ENCODE results near the gene ZNF414.

Gene ZNF414

GRCh38 chr19:8512115-8512967 lies 1.6 kb downstream of the ZNF414 start:
- Histone ChIP-seq H3K4me2 (ENCODE audit: low read depth, low read length, poor library complexity, severe bottlenecking) (peak overlapping the region; percentile 99), H2AFZ (ENCODE audit: low read length) (no peak overlapping the region), H4K20me1 (ENCODE audit: insufficient read depth, low read length, poor library complexity, severe bottlenecking) (no peaks in the 10 kb centered on the region), H3F3A (ENCODE audit: low read depth) (no peaks in the 10 kb centered on the region), H3K27me3 (ENCODE audit: insufficient read depth, low read length, poor library complexity, severe bottlenecking) (no peaks in the 10 kb centered on the region), H3K9me2 (replicated peaks; ENCODE audit: low read depth, low read length) (no peaks in the 10 kb centered on the region), H3K79me2 (ENCODE audit: insufficient read depth, low read length) (peaks cover 14% of the 10 kb centered on the region; the same call in 1 of the 2 replicates), H3K9ac (ENCODE audit: low read depth, low read length, poor library complexity, severe bottlenecking) (peak overlapping the region; percentile 93), H3K4me1 (ENCODE audit: insufficient read depth, low read length, poor library complexity, severe bottlenecking) (peaks cover 29% of the 10 kb centered on the region), H3K4me3 (ENCODE audit: low read length, poor library complexity, severe bottlenecking) (peak overlapping the region; percentile 82), H3K36me3 (ENCODE audit: insufficient read depth, low read length) (no peaks in the 10 kb centered on the region), H3K9me3 (ENCODE audit: insufficient read depth, low read depth, low read length) (no peaks in the 10 kb centered on the region)
- TF ChIP-seq CTCF (conservative IDR thresholded peaks at IDR 0.05; ENCODE audit: low read length) = no peak
- no peak for TF ChIP-seq EZH2phosphoT487 (IDR thresholded peaks at IDR 0.05; ENCODE audit: borderline replicate concordance)

GRCh38 chr19:8511573-8512101 lies 2.3 kb downstream of the ZNF414 start:
- no peak overlapping the region for H3K4me2 ChIP-seq (ENCODE audit: low read depth, low read length, poor library complexity, severe bottlenecking)
- no peaks in the 10 kb centered on the region for H3K9me2 ChIP-seq (replicated peaks; ENCODE audit: low read depth, low read length)
- H3K27me3 ChIP-seq (ENCODE audit: insufficient read depth, low read length, poor library complexity, severe bottlenecking) = no peaks in the 10 kb centered on the region
- H2AFZ ChIP-seq (ENCODE audit: low read length) = no peak overlapping the region
- H3K4me3 ChIP-seq (ENCODE audit: low read length, poor library complexity, severe bottlenecking) = no peak overlapping the region
- H4K20me1 ChIP-seq (ENCODE audit: insufficient read depth, low read length, poor library complexity, severe bottlenecking) = no peaks in the 10 kb centered on the region
- H3K9me3 ChIP-seq (ENCODE audit: insufficient read depth, low read depth, low read length) = no peaks in the 10 kb centered on the region
- no peaks in the 10 kb centered on the region for H3K36me3 ChIP-seq (ENCODE audit: insufficient read depth, low read length)
- H3K4me1 ChIP-seq (ENCODE audit: insufficient read depth, low read length, poor library complexity, severe bottlenecking) = peaks cover 26% of the 10 kb centered on the region
- peaks cover 14% of the 10 kb centered on the region; the same call in 1 of the 2 replicates for H3K79me2 ChIP-seq (ENCODE audit: insufficient read depth, low read length)
- TF ChIP-seq EZH2phosphoT487 (IDR thresholded peaks at IDR 0.05; ENCODE audit: borderline replicate concordance) = no peak
- TF ChIP-seq CTCF (conservative IDR thresholded peaks at IDR 0.05; ENCODE audit: low read length) = no peak
- H3K9ac ChIP-seq (ENCODE audit: low read depth, low read length, poor library complexity, severe bottlenecking) = no peak overlapping the region
- H3F3A ChIP-seq (ENCODE audit: low read depth) = no peaks in the 10 kb centered on the region

- no peaks in the 10 kb centered on the region for H4K20me1 ChIP-seq (ENCODE audit: insufficient read depth, low read length, poor library complexity, severe bottlenecking)
- H3K9me3 ChIP-seq (ENCODE audit: insufficient read depth, low read depth, low read length) = no peaks in the 10 kb centered on the region
- TF ChIP-seq EZH2phosphoT487 (IDR thresholded peaks at IDR 0.05; ENCODE audit: borderline replicate concordance) (no peak), CTCF (conservative IDR thresholded peaks at IDR 0.05; ENCODE audit: low read length) (no peak)
- peaks cover 26% of the 10 kb centered on the region for H3K4me1 ChIP-seq (ENCODE audit: insufficient read depth, low read length, poor library complexity, severe bottlenecking)
- no peaks in the 10 kb centered on the region for H3K36me3 ChIP-seq (ENCODE audit: insufficient read depth, low read length)
- no peaks in the 10 kb centered on the region for H3K9me2 ChIP-seq (replicated peaks; ENCODE audit: low read depth, low read length)
- H3K27me3 ChIP-seq (ENCODE audit: insufficient read depth, low read length, poor library complexity, severe bottlenecking) = no peaks in the 10 kb centered on the region
- peaks cover 14% of the 10 kb centered on the region; the same call in 1 of the 2 replicates for H3K79me2 ChIP-seq (ENCODE audit: insufficient read depth, low read length)
- H3K9ac ChIP-seq (ENCODE audit: low read depth, low read length, poor library complexity, severe bottlenecking) = no peak overlapping the region
- no peak overlapping the region for H3K4me2 ChIP-seq (ENCODE audit: low read depth, low read length, poor library complexity, severe bottlenecking)
- no peak overlapping the region for H3K4me3 ChIP-seq (ENCODE audit: low read length, poor library complexity, severe bottlenecking)
- no peak overlapping the region for H2AFZ ChIP-seq (ENCODE audit: low read length)
- H3F3A ChIP-seq (ENCODE audit: low read depth) = no peaks in the 10 kb centered on the region
Observed at GRCh38 chr19:8510589-8511115, 3.3 kb downstream of the ZNF414 start.
